ENCODE results near the gene ABCA7. TPM values are rescaled to one million over a fixed set of nuclear protein-coding genes. Genes with fewer than 3 reads are reported as not detected.

Gene ABCA7
- total and polyA plus RNA-seq, 2 of the 13 experiments (the other 11 are each of a cell fraction or from before 2014, with no cell fraction given): 4.4 to 32.4 TPM

DNA sequence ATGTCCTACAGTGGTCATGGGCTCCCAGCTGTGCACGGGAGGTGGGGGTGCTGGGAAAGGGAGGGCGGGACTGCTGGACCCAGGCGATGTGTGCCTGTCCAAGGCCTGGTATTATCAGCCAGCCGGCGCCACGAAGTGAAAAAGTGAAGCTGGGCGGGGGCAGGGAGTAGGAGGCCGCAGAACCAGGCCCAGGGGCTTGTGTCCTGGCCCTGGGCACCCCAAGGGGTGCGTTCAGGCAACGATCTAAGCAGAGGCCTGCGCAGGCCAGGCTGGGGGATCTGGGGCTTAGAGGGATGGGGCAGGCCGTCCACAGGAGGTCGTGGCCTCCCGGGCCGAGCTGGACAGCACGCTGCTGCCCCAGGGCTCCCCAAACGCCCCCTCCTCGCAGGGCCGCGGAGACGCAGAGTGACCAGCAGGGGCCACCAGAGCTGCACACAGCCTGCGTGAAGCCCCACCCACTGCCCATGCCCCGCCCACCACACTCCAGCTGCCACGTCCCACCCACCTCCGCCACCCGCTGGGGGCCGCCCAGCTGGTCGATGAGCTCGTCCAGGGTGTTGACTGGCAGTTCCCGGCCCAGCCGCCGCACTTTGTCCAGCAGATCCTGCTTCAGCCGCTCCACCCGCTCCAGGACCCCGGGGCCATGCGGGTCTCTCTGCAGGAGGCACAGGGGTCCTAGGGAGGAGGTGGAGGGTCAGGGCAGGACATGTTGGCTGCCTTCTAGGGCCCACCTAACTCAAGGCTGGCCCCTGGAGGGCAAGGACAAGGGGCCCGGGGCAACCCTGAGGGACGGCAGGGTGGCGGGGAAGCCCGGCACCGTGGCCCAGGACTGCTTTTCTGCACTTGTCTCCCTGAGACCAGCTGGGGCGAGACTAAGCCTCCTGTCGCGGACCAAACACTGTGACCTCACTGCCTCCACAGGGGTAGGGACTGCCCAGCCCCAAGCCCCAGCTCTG lies 73.4 kb downstream of the ABCA7 start (continued):
- TF ChIP-seq, protein P1, sequence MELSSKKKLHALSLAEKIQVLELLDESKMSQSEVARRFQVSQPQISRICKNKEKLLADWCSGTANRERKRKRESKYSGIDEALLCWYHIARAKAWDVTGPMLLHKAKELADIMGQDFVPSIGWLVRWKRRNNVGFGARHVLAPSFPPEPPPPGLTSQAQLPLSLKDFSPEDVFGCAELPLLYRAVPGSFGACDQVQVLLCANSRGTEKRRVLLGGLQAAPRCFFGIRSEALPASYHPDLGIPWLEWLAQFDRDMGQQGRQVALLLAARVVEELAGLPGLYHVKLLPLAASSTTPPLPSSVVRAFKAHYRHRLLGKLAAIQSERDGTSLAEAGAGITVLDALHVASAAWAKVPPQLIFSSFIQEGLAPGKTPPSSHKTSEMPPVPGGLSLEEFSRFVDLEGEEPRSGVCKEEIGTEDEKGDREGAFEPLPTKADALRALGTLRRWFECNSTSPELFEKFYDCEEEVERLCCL (CRISPR knock-in tag; IDR thresholded peaks at IDR 0.05; ENCODE audit: borderline replicate concordance): no peak
- TF ChIP-seq KLF15 (CRISPR knock-in tag; IDR thresholded peaks at IDR 0.05; ENCODE audit: borderline replicate concordance) (no peak), HNF4G (IDR thresholded peaks at IDR 0.05; ENCODE audit: borderline replicate concordance, low read depth, low read length) (peak; percentile 56; the same call in 1 of the 2 replicates), HNF4G (CRISPR knock-in tag; IDR thresholded peaks at IDR 0.05; ENCODE audit: borderline replicate concordance, low read depth) (peak; percentile 84; the same call in 1 of the 2 replicates), ATAD3A (CRISPR knock-in tag; IDR thresholded peaks at IDR 0.05) (no peak), ZNF652 (CRISPR knock-in tag; IDR thresholded peaks at IDR 0.05; ENCODE audit: borderline replicate concordance, low read depth) (no peak), CEBPB (IDR thresholded peaks at IDR 0.05; ENCODE audit: borderline replicate concordance, low read depth, low read length) (no peak)
- TF ChIP-seq, protein P2, sequence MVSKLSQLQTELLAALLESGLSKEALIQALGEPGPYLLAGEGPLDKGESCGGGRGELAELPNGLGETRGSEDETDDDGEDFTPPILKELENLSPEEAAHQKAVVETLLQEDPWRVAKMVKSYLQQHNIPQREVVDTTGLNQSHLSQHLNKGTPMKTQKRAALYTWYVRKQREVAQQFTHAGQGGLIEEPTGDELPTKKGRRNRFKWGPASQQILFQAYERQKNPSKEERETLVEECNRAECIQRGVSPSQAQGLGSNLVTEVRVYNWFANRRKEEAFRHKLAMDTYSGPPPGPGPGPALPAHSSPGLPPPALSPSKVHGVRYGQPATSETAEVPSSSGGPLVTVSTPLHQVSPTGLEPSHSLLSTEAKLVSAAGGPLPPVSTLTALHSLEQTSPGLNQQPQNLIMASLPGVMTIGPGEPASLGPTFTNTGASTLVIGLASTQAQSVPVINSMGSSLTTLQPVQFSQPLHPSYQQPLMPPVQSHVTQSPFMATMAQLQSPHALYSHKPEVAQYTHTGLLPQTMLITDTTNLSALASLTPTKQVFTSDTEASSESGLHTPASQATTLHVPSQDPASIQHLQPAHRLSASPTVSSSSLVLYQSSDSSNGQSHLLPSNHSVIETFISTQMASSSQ (IDR thresholded peaks at IDR 0.05; ENCODE audit: low read depth): no peak
- TF ChIP-seq, protein P2 (CRISPR knock-in tag; IDR thresholded peaks at IDR 0.05; ENCODE audit: borderline replicate concordance): 0 out of 2 replicates have a peak, but pooled peaks have one; percentile 60
- TF ChIP-seq, protein P3, sequence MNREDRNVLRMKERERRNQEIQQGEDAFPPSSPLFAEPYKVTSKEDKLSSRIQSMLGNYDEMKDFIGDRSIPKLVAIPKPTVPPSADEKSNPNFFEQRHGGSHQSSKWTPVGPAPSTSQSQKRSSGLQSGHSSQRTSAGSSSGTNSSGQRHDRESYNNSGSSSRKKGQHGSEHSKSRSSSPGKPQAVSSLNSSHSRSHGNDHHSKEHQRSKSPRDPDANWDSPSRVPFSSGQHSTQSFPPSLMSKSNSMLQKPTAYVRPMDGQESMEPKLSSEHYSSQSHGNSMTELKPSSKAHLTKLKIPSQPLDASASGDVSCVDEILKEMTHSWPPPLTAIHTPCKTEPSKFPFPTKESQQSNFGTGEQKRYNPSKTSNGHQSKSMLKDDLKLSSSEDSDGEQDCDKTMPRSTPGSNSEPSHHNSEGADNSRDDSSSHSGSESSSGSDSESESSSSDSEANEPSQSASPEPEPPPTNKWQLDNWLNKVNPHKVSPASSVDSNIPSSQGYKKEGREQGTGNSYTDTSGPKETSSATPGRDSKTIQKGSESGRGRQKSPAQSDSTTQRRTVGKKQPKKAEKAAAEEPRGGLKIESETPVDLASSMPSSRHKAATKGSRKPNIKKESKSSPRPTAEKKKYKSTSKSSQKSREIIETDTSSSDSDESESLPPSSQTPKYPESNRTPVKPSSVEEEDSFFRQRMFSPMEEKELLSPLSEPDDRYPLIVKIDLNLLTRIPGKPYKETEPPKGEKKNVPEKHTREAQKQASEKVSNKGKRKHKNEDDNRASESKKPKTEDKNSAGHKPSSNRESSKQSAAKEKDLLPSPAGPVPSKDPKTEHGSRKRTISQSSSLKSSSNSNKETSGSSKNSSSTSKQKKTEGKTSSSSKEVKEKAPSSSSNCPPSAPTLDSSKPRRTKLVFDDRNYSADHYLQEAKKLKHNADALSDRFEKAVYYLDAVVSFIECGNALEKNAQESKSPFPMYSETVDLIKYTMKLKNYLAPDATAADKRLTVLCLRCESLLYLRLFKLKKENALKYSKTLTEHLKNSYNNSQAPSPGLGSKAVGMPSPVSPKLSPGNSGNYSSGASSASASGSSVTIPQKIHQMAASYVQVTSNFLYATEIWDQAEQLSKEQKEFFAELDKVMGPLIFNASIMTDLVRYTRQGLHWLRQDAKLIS (CRISPR knock-in tag; IDR thresholded peaks at IDR 0.05): no peak
- TF ChIP-seq, protein P4, sequence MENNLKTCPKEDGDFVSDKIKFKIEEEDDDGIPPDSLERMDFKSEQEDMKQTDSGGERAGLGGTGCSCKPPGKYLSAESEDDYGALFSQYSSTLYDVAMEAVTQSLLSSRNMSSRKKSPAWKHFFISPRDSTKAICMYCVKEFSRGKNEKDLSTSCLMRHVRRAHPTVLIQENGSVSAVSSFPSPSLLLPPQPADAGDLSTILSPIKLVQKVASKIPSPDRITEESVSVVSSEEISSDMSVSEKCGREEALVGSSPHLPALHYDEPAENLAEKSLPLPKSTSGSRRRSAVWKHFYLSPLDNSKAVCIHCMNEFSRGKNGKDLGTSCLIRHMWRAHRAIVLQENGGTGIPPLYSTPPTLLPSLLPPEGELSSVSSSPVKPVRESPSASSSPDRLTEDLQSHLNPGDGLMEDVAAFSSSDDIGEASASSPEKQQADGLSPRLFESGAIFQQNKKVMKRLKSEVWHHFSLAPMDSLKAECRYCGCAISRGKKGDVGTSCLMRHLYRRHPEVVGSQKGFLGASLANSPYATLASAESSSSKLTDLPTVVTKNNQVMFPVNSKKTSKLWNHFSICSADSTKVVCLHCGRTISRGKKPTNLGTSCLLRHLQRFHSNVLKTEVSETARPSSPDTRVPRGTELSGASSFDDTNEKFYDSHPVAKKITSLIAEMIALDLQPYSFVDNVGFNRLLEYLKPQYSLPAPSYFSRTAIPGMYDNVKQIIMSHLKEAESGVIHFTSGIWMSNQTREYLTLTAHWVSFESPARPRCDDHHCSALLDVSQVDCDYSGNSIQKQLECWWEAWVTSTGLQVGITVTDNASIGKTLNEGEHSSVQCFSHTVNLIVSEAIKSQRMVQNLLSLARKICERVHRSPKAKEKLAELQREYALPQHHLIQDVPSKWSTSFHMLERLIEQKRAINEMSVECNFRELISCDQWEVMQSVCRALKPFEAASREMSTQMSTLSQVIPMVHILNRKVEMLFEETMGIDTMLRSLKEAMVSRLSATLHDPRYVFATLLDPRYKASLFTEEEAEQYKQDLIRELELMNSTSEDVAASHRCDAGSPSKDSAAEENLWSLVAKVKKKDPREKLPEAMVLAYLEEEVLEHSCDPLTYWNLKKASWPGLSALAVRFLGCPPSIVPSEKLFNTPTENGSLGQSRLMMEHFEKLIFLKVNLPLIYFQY (CRISPR knock-in tag; IDR thresholded peaks at IDR 0.05; ENCODE audit: borderline replicate concordance): peak; percentile 95

Measured in HepG2 (cell line).